Activated CD8-positive, alpha-beta T cell treated with anti-CD3 and anti-CD28 coated beads for 36 hours (primary cell): ENCODE measurements around the gene PREPL. TPM values are rescaled to one million over a fixed set of nuclear protein-coding genes. Genes with fewer than 3 reads are reported as not detected.

ENCODE experiments used
- ATAC-seq: fragments of 200-7000 bp; cut with Tn5 transposase; one replicate; pipeline ENCODE4 v1.10.0; 2021; ENCODE audit warnings: mild to moderate bottlenecking, moderate library complexity
- CTCF ChIA-PET: fragments of 350-600 bp; sonication (Branson Sonifier 250); formaldehyde crosslinking; loops from one replicate; lab custom pipeline; 2021; ENCODE audit warnings: antibody characterized with exemption; lab: Charles Lee
- POLR2A ChIA-PET: fragments of 350-600 bp; sonication (Branson Sonifier 250); formaldehyde crosslinking; loops from one replicate; lab custom pipeline; 2021; ENCODE audit warnings: antibody characterized with exemption; lab: Charles Lee
- DNase-seq: peaks from one replicate; pipeline ENCODE4 v3.0.0-alpha.2; 2020
- H3K27ac Mint-ChIP-seq: one replicate; pipeline ENCODE4 v1.8.0; 2021; ENCODE audit warnings: mild to moderate bottlenecking, mixed read lengths
- H3K27me3 Mint-ChIP-seq: one replicate; pipeline ENCODE4 v1.8.0; 2021; ENCODE audit warnings: mixed read lengths
- H3K36me3 Mint-ChIP-seq: one replicate; pipeline ENCODE4 v1.8.0; 2021; ENCODE audit warnings: low read depth, mixed read lengths
- H3K4me1 Mint-ChIP-seq: one replicate; pipeline ENCODE4 v1.8.0; 2021; ENCODE audit warnings: low read depth, mixed read lengths
- H3K4me3 Mint-ChIP-seq: one replicate; pipeline ENCODE4 v1.8.0; 2021; ENCODE audit warnings: mild to moderate bottlenecking, moderate library complexity, mixed read lengths
- H3K9me3 Mint-ChIP-seq: one replicate; pipeline ENCODE4 v1.8.0; 2021; ENCODE audit warnings: mixed read lengths
- CTCF ChIP-seq: fragments of 200-600 bp; IDR thresholded peaks from one replicate; pipeline ENCODE4 v1.8.0; 2022; ENCODE audit warnings: antibody characterized with exemption, mild to moderate bottlenecking
- intact Hi-C: fragments of 100-400 bp; cut with micrococcal nuclease; formaldehyde crosslinking; loops from one replicate; pipeline ENCODE4 v1.10.0; 2022
- total RNA-seq, 2 experiments: library from RNA; stranded (reverse); gene quantifications; one replicate each; pipeline ENCODE4 v1.2.3, GENCODE V29; 2021

Gene PREPL
- total RNA-seq, 2 experiments from 2014 or later, result 25.0 to 25.2 TPM

- H3K36me3 Mint-ChIP-seq, result peaks cover 14% of the 10 kb centered on the region
- no peaks in the 10 kb centered on the region for H3K27me3 Mint-ChIP-seq
- intact Hi-C loops, result no loop called here
- no peak for TF ChIP-seq CTCF
- no peak overlapping the region for H3K4me3 Mint-ChIP-seq
- H3K27ac Mint-ChIP-seq, result no peak overlapping the region
- DNase-seq (no peak), ATAC-seq (no peak)
- no peaks in the 10 kb centered on the region for H3K9me3 Mint-ChIP-seq
- ChIA-PET CTCF (interaction anchor here (1.2 to 1.8 kb wide), 2 partner anchors 14 to 260 kb away, joined by 4 to 9 read pairs; partner anchors contain the start of genes CAMKMT and PREPL), POLR2A (no interaction called here)
- peaks cover 20% of the 10 kb centered on the region for H3K4me1 Mint-ChIP-seq
Observed at GRCh38 chr2:44347526-44347925, 13.8 kb downstream of the PREPL start.

GRCh38 chr2:44342854-44343253 is 18.4 kb downstream of the PREPL start:
- Mint-ChIP-seq H3K27ac (no peak overlapping the region), H3K4me1 (no peaks in the 10 kb centered on the region), H3K36me3 (peaks cover 26% of the 10 kb centered on the region), H3K9me3 (no peaks in the 10 kb centered on the region), H3K4me3 (no peak overlapping the region), H3K27me3 (no peaks in the 10 kb centered on the region)
- intact Hi-C loops, result no loop called here
- ATAC-seq (no peak), DNase-seq (peak; percentile 36)
- ChIA-PET POLR2A (no interaction called here), CTCF (interaction anchor here (0.7 to 2.2 kb wide), 17 partner anchors 13 to 612 kb away, joined by 3 to 14 read pairs (median 3); partner anchors contain the start of genes CAMKMT and PREPL)
- TF ChIP-seq CTCF, result peak; percentile 49

GRCh38 chr2:44335806-44336538 is 25.3 kb downstream of the PREPL start:
- Mint-ChIP-seq H3K36me3 (peaks cover 50% of the 10 kb centered on the region), H3K27me3 (no peaks in the 10 kb centered on the region), H3K9me3 (no peaks in the 10 kb centered on the region), H3K4me1 (peaks cover 3% of the 10 kb centered on the region), H3K27ac (no peak overlapping the region), H3K4me3 (no peak overlapping the region)
- TF ChIP-seq CTCF, result no peak
- intact Hi-C loops, result no loop called here
- CTCF ChIA-PET, result interaction anchor here (2.0 kb wide), 1 partner anchor 292 kb away, joined by 7 read pairs; no protein-coding TSS in a partner anchor
- POLR2A ChIA-PET, result interaction anchor here (0.6 kb wide), 1 partner anchor 58 kb away, joined by 3 read pairs; no protein-coding TSS in a partner anchor
- DNase-seq (no peak), ATAC-seq (no peak)

DNA sequence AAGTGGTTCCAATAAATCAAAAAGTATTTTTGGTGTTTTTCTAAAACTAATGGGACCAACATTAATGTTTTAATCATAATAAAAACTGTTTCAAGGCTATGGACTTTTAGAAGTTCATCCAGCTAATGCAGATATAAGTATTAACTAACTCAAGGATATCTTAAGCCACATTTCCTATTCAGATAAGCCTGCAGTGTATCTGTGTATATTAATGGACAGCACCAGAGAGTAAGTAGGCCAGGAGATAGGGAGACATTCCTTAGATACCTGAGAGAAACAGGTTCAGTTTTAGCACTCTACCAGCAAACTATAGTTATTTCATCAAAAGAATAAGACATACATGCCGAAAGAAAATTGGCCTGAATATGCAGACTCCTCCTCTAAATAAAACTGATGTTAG is 27.3 kb downstream of the PREPL start:
- intact Hi-C loops, result no loop called here
- peaks cover 9% of the 10 kb centered on the region for H3K4me1 Mint-ChIP-seq
- H3K27me3 Mint-ChIP-seq, result no peaks in the 10 kb centered on the region
- POLR2A ChIA-PET, result interaction anchor here (1.3 kb wide), 1 partner anchor 28 kb away, joined by 3 read pairs; the partner anchor contains the start of gene CAMKMT
- CTCF ChIA-PET, result interaction anchor here (1.0 kb wide), 1 partner anchor 58 kb away, joined by 3 read pairs; no protein-coding TSS in a partner anchor
- peaks cover 51% of the 10 kb centered on the region for H3K36me3 Mint-ChIP-seq
- no peak for ATAC-seq
- no peak for TF ChIP-seq CTCF
- H3K27ac Mint-ChIP-seq, result no peak overlapping the region
- no peak for DNase-seq
- no peak overlapping the region for H3K4me3 Mint-ChIP-seq
- H3K9me3 Mint-ChIP-seq, result no peaks in the 10 kb centered on the region

DNA sequence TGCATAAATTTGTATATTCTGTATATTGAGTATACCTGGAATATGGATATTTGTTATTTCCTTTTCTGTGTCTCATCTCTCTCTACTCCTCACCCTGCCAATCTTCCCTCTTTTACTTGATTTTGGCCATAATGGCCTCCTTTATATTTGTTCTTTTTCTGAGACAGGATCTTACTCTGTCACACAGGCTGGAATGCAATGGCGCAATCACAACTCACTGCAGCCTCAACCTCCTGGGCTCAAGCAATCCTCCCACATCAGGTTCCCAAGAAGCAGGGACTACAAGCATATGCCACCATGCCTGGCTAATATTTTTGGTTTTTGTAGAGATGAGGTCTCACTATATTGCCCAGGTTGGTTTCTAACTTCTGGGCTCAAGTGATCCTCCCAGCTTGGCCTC is 30.5 kb downstream of the PREPL start:
- H3K9me3 Mint-ChIP-seq, result no peaks in the 10 kb centered on the region
- no peak for TF ChIP-seq CTCF
- peaks cover 9% of the 10 kb centered on the region for H3K4me1 Mint-ChIP-seq
- ATAC-seq (no peak), DNase-seq (no peak)
- POLR2A ChIA-PET, result no interaction called here
- no peak overlapping the region for H3K27ac Mint-ChIP-seq
- no peaks in the 10 kb centered on the region for H3K27me3 Mint-ChIP-seq
- CTCF ChIA-PET, result no interaction called here
- H3K36me3 Mint-ChIP-seq, result peaks cover 37% of the 10 kb centered on the region
- intact Hi-C loops, result no loop called here
- H3K4me3 Mint-ChIP-seq, result no peak overlapping the region
